Tibial nerve (tissue), 4 donors: ENCODE data around the gene SDF2L1. TPM values are rescaled to one million over a fixed set of nuclear protein-coding genes. Genes with fewer than 3 reads are reported as not detected.
"Not testable (repeated sequence)": the region's sequence is repeated elsewhere in the genome, so short reads cannot be mapped to it uniquely, and the experiment has no call there.

Experiments used
- DNase-seq, 2 donors: peaks; one replicate each; pipeline ENCODE4 v3.0.0-alpha.2; 2019; ENCODE audit warnings: low spot score in 2 of 2
- H3K27ac ChIP-seq, 4 donors: fragments of 200-600 bp; sonication (generic) in 3 of 4; one replicate each; pipeline ENCODE4 v1.5.1; 2017 to 2019; ENCODE audit warnings: mild to moderate bottlenecking in 1 of 4
- H3K27me3 ChIP-seq, 2 donors: fragments of 200-600 bp; sonication (generic) in 1 of 2; one replicate each; pipeline versions ENCODE4 v1.5.1 to v1.6.0; 2017 to 2019
- H3K36me3 ChIP-seq, 3 donors: fragments of 200-600 bp; sonication (generic); one replicate each; pipeline ENCODE4 v1.5.1; 2018 to 2019
- H3K4me1 ChIP-seq, 4 donors: fragments of 200-600 bp; sonication (generic) in 3 of 4; one replicate each; pipeline ENCODE4 v1.5.1; 2017 to 2019
- H3K4me3 ChIP-seq, 4 donors: fragments of 200-600 bp; sonication (generic) in 3 of 4; one replicate each; pipeline ENCODE4 v1.5.1; 2017 to 2019; ENCODE audit warnings: mild to moderate bottlenecking in 1 of 4, moderate library complexity in 1 of 4
- H3K9me3 ChIP-seq, 4 donors: fragments of 200-600 bp; sonication (generic) in 3 of 4; one replicate each; pipeline ENCODE4 v1.5.1; 2017 to 2019
- EP300 ChIP-seq, 2 donors: sonication (generic); formaldehyde crosslinking; IDR thresholded peaks; one replicate each; pipeline ENCODE4 v1.6.1; 2017; ENCODE audit warnings: antibody characterized with exemption in 2 of 2, mild to moderate bottlenecking in 1 of 2
- POLR2A ChIP-seq, 2 donors: fragments of 450-650 bp; IDR thresholded peaks; one replicate each; pipeline ENCODE4 v1.6.1; 2017; ENCODE audit warnings: antibody characterized with exemption in 2 of 2, mild to moderate bottlenecking in 2 of 2, moderate library complexity in 2 of 2
- WGBS, 2 donors: methylation state at CpG; one replicate each; pipeline ENCODE4 v1.1.5; 2018; 5-methylcytosine and 5-hydroxymethylcytosine counted together
- total RNA-seq, 4 donors: library from RNA; depleted of rRNA; stranded (reverse); fragments of >200 nt; gene quantifications; one replicate each; pipeline ENCODE4 v1.1.0, GENCODE V29; 2016
- TF ChIP-seq, protein P1 (sequence below), 5 experiments: fragments of 200-600 bp in 3 of 5; fragments of 450-650 bp in 2 of 5; sonication (generic) in 3 of 5; IDR thresholded peaks; one replicate each; pipeline ENCODE4 v1.5.1; 2016 to 2019; ENCODE audit warnings: antibody characterized with exemption in 5 of 5, mild to moderate bottlenecking in 3 of 5, moderate library complexity in 2 of 5

Gene SDF2L1
- total RNA-seq, 4 donors from 2014 or later = 11.4 to 62.7 (median 31.5) TPM

DNA sequence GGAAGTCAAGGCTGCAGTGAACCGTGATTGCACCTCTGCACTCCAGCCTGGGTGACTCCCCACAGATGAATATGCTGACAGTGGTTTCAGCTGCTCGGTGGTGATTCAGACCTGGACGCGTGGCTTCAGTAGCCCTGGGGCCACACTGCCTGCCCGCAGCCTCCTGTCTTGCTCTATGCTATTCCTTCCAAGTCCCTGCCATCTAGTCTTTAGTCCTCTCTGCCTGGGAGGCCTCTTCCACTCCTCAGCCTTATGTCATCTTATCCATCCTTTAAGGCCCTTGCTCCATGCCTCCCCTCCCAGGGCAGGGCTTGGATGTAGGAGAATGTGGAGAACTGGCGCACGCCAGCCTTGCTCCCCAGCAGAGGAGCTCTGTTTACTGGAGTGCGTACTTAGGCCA, 35.3 kb upstream of the SDF2L1 start:
- no peak overlapping the region for H3K27ac ChIP-seq
- no peaks in the 10 kb centered on the region for H3K9me3 ChIP-seq
- H3K4me3 ChIP-seq = no peak overlapping the region
- H3K4me1 ChIP-seq = peaks cover 0 to 30% (median 0%) of the 10 kb centered on the region in 4 donors
- no peak for TF ChIP-seq POLR2A (IDR thresholded peaks at IDR 0.05)
- no peak for TF ChIP-seq EP300 (IDR thresholded peaks at IDR 0.05)
- TF ChIP-seq, protein P1, sequence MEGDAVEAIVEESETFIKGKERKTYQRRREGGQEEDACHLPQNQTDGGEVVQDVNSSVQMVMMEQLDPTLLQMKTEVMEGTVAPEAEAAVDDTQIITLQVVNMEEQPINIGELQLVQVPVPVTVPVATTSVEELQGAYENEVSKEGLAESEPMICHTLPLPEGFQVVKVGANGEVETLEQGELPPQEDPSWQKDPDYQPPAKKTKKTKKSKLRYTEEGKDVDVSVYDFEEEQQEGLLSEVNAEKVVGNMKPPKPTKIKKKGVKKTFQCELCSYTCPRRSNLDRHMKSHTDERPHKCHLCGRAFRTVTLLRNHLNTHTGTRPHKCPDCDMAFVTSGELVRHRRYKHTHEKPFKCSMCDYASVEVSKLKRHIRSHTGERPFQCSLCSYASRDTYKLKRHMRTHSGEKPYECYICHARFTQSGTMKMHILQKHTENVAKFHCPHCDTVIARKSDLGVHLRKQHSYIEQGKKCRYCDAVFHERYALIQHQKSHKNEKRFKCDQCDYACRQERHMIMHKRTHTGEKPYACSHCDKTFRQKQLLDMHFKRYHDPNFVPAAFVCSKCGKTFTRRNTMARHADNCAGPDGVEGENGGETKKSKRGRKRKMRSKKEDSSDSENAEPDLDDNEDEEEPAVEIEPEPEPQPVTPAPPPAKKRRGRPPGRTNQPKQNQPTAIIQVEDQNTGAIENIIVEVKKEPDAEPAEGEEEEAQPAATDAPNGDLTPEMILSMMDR (IDR thresholded peaks at IDR 0.05) = no peak
- WGBS, 2 donors = 94 to 96% methylated on average over 8 of the region's 8 CpGs
- no peak for DNase-seq
- H3K27me3 ChIP-seq = no peaks in the 10 kb centered on the region
- H3K36me3 ChIP-seq = peaks cover 0 to 24% (median 7%) of the 10 kb centered on the region in 3 donors

DNA sequence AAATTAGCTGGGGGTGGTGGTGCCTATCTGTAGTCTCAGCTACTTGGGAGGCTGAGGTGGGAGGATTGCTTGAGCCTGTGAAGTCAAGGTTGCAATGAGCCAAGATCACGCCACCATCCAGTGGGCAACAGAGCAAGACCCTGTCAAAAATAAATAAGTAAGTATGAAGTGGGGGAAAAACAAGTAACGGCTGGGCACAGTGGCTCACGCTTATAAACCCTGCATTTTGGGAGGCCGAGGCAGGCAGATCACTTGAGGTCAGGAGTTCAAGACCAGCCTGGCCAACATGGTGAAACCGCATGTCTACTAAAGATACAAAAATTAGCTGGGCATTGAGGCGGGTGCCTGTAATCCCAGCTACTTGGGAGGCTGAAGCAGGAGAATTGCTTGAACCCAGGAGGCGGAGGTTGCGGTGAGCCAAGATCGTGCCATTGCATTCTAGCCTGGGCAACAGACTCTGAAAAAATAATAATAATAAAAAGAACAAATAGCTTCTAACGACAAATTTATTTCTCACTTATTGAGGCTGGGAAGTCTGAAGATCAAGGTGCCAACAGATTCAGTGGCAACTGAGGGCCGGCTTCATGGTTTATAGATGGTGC, 32.4 kb upstream of the SDF2L1 start:
- Histone ChIP-seq H3K4me1 (peaks cover 0 to 25% (median 0%) of the 10 kb centered on the region in 4 donors), H3K36me3 (peaks cover 0 to 48% (median 14%) of the 10 kb centered on the region in 3 donors)
- H3K4me3 ChIP-seq, H3K9me3 ChIP-seq, DNase-seq, H3K27ac ChIP-seq, H3K27me3 ChIP-seq: not testable (repeated sequence)
- WGBS, 2 donors = 93 to 97% methylated on average over 11 of the region's 11 CpGs

DNA sequence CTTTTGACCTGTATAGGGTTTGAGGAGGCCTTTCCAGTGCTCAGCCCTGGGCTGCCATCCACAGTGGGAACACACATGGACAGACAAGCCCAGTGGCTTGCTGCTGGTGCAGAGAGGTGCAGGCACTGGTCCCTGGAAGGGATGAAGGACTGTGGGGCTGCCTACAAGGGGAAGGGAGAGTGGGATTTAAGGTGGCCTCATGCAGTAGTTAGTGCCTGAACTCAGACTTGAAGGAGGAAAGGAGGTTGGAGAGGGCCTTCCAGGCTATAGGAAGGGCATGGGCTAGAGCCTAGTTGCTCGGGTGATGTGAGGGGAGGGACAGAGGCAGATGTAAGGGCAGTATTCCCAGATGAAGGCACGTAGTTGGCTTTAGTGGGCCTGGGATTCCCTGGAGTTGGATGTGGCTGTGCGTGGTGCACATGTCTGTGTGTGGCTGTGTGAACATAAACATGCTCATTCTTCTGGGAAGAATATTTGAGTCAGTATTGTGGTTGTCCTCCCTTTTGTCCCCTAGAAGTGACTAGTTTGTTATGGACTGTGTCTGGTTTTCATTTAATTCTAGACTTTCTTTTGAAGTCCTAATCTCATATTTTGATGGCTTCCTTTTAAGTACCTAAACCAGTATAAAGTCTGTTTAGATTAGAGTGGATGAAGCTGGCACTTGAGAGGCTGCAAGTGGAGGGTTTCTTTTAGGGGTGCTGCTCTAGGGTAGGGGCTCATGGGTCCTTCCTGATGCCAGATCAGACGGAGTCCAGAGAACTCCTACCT, 30.7 kb upstream of the SDF2L1 start:
- no peaks in the 10 kb centered on the region for H3K9me3 ChIP-seq
- DNase-seq = no peak
- WGBS, 2 donors = 78 to 85% methylated on average over 4 of the region's 4 CpGs
- peaks cover 0 to 60% (median 15%) of the 10 kb centered on the region in 3 donors for H3K36me3 ChIP-seq
- H3K4me3 ChIP-seq = no peak overlapping the region
- no peak for TF ChIP-seq EP300 (IDR thresholded peaks at IDR 0.05)
- TF ChIP-seq POLR2A (IDR thresholded peaks at IDR 0.05) = no peak
- TF ChIP-seq, protein P1 (IDR thresholded peaks at IDR 0.05) = no peak
- H3K27ac ChIP-seq = no peak overlapping the region
- H3K4me1 ChIP-seq = peaks cover 0 to 9% (median 0%) of the 10 kb centered on the region in 4 donors
- H3K27me3 ChIP-seq = no peaks in the 10 kb centered on the region

DNA sequence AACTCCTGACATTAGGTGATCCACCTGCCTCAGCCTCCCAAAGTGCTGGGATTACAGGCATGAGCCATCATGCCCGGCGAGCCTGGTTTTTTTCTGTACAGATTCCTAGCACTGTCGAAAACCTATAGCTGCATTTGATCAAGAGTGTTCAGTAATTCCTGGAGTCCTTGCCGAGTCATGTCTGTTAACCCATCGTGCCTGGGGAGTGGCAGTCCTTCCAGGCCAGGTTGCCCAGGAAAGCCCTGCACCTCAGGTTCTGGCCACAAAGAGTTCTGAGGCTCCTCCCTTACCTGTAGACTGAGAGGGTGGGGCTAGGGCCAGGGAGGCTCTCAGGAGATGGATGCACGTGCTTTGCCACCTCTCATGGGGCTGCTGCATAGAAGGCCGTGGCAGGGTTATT, 29.2 kb upstream of the SDF2L1 start:
- H3K4me3 ChIP-seq = no peak overlapping the region
- 88 to 91% methylated on average over 7 of the region's 7 CpGs for WGBS, 2 donors
- H3K4me1 ChIP-seq = peaks cover 0 to 8% (median 0%) of the 10 kb centered on the region in 4 donors
- H3K9me3 ChIP-seq = no peaks in the 10 kb centered on the region
- no peak overlapping the region for H3K27ac ChIP-seq
- peaks cover 0 to 60% (median 15%) of the 10 kb centered on the region in 3 donors for H3K36me3 ChIP-seq
- no peaks in the 10 kb centered on the region for H3K27me3 ChIP-seq
- no peak for DNase-seq
- no peak for TF ChIP-seq POLR2A (IDR thresholded peaks at IDR 0.05)
- no peak for TF ChIP-seq EP300 (IDR thresholded peaks at IDR 0.05)
- TF ChIP-seq, protein P1 (IDR thresholded peaks at IDR 0.05) = no peak

DNA sequence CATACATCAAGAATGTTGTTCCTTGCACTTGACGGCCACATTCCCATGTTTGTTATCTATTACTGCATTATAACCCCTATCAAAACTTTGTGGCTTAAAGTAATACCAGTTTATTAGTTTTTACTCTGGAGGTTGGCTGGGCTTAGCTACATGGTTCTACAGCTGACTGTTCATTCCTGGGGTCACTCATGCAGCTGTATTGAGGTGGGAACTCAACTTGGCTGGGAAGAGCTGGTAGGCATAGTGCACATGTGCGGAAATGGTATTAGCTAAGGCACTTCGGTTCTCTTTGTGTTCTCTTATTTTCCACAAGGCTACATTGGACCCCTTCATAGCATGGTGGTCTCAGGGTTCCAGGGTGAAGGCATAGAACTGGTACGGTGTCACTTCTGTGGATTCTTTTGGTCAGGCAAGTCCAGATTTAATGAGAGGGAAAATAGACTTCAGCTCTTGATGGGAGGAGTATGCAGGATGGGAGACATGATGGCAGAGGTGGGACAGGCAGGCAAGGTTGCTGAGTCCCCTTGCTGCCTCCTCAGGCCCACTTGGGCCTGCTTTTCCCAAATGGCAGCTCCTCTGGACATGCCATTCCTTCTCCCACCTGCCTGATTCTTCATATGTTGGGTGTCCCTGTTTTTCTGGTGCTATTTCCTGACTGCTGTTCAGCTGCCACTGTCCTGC, 28.4 kb upstream of the SDF2L1 start:
- 92 to 96% methylated on average over 4 of the region's 4 CpGs for WGBS, 2 donors

More for the DNA sequence above, 28.4 kb upstream of the SDF2L1 start:
- peaks cover 0 to 10% (median 0%) of the 10 kb centered on the region in 4 donors for H3K4me1 ChIP-seq
- no peak for TF ChIP-seq EP300 (IDR thresholded peaks at IDR 0.05)
- TF ChIP-seq, protein P1 (IDR thresholded peaks at IDR 0.05) = no peak
- H3K4me3 ChIP-seq = no peak overlapping the region
- H3K9me3 ChIP-seq = no peaks in the 10 kb centered on the region
- H3K36me3 ChIP-seq = peaks cover 0 to 60% (median 15%) of the 10 kb centered on the region in 3 donors
- H3K27ac ChIP-seq = no peak overlapping the region
- no peak for DNase-seq
- no peaks in the 10 kb centered on the region for H3K27me3 ChIP-seq
